GM18505 (cell line): ENCODE data around the gene NEXN.

ENCODE experiments used
- ATAC-seq: cut with Tn5 transposase; IDR thresholded peaks from one replicate; pipeline ENCODE4 v1.9.1; 2021; ENCODE audit not compliant: unreplicated experiment
- POLR2A ChIP-seq: IDR thresholded peaks from 4 replicates; pipeline ENCODE4 v1.6.1; 2011; ENCODE audit warnings: borderline replicate concordance; ENCODE audit not compliant: insufficient read depth, insufficient read length; ENCODE audit errors: extremely low read depth

Gene NEXN

DNA sequence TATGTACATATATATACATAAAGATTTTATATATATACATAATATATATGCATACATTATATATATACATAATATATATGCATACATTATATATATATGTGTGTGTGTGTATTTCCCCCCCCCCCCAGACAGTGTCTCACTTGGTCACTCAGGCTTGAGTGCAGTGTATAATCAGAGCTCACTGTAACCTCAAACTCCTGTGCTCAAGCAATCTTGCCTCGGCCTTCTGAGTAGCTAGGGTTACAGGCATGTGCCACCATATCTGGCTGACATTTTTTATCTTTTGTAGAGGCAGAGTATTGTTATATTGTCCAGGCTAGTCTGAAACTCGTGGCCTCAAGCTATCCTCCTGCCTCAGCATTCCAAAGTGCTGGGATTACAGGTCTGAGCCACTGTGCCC is 99.5 kb downstream of the NEXN start:
- no peak for ATAC-seq
- TF ChIP-seq POLR2A = no peak

DNA sequence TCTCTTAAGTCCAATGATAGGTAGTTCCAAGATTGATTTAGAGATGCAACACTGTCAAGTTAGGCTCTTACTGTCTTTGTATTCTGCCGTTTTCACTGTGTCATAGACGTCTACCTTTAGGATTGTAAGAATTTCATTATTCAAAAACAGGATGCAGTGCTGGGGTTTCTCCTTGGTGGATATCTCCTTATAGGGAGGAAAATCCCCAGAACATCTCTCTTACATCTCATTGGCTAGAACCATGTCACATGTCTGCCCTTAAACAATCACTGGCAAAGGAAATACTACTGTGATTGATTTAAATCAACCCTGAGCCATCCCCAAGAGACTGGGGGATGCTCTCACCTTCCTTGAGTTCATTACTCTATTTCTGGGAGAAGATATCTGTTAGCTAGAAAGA is 101.3 kb downstream of the NEXN start:
- TF ChIP-seq POLR2A = no peak

GRCh38 chr1:77990629-77991204 is 102.3 kb downstream of the NEXN start:
- no peak for ATAC-seq
- TF ChIP-seq POLR2A = no peak

More for the DNA sequence above, 101.3 kb downstream of the NEXN start:
- no peak for ATAC-seq

GRCh38 chr1:77991638-77992037 is 103.2 kb downstream of the NEXN start:
- no peak for ATAC-seq
- no peak for TF ChIP-seq POLR2A
